HT1080 (cell line): ENCODE data around the gene ELFN1. TPM values are rescaled to one million over a fixed set of nuclear protein-coding genes. Genes with fewer than 3 reads are reported as not detected.

Source experiments
- DNase-seq: peaks from one replicate; pipeline ENCODE4 v3.0.0-alpha.2; 2015; ENCODE audit warnings: low read depth
- total RNA-seq: library from RNA; depleted of rRNA; stranded (reverse); fragments of >200 nt; shearing (Covaris generic); gene quantifications from 2 replicates; pipeline ENCODE4 v1.2.3, GENCODE V29; 2014

Gene ELFN1
- total RNA-seq, 1 experiment from 2014 or later: 11.1 TPM

GRCh38 chr7:1642291-1642731 lies 27.8 kb upstream of the ELFN1 start:
- no peak for DNase-seq

- no peak for DNase-seq
Observed at GRCh38 chr7:1643270-1644092, 26.6 kb upstream of the ELFN1 start.

GRCh38 chr7:1644341-1645070 lies 25.6 kb upstream of the ELFN1 start:
- no peak for DNase-seq

GRCh38 chr7:1645071-1645409 lies 25.0 kb upstream of the ELFN1 start:
- DNase-seq: no peak

- no peak for DNase-seq
Observed at GRCh38 chr7:1645476-1645875, 24.6 kb upstream of the ELFN1 start.

- no peak for DNase-seq
Observed at GRCh38 chr7:1646391-1646790, 23.7 kb upstream of the ELFN1 start.

GRCh38 chr7:1646957-1647891 lies 22.9 kb upstream of the ELFN1 start:
- no peak for DNase-seq

- DNase-seq: no peak
Observed at GRCh38 chr7:1647961-1648672, 22.0 kb upstream of the ELFN1 start.

GRCh38 chr7:1649751-1650326 lies 20.2 kb upstream of the ELFN1 start:
- DNase-seq: no peak

GRCh38 chr7:1650363-1651030 lies 19.6 kb upstream of the ELFN1 start:
- no peak for DNase-seq

GRCh38 chr7:1651031-1651446 lies 19.0 kb upstream of the ELFN1 start:
- DNase-seq: no peak

- DNase-seq: no peak
Observed at GRCh38 chr7:1651891-1652290, 18.2 kb upstream of the ELFN1 start.

GRCh38 chr7:1653500-1653899 lies 16.6 kb upstream of the ELFN1 start:
- DNase-seq: no peak

- DNase-seq: no peak
Observed at GRCh38 chr7:1654111-1654510, 16.0 kb upstream of the ELFN1 start.

- DNase-seq: no peak
Observed at GRCh38 chr7:1654738-1655475, 15.2 kb upstream of the ELFN1 start.

- no peak for DNase-seq
Observed at GRCh38 chr7:1659696-1660095, 10.4 kb upstream of the ELFN1 start.

GRCh38 chr7:1661461-1661860 lies 8.6 kb upstream of the ELFN1 start:
- DNase-seq: no peak

GRCh38 chr7:1662101-1662500 lies 8.0 kb upstream of the ELFN1 start:
- no peak for DNase-seq

- no peak for DNase-seq
Observed at GRCh38 chr7:1662767-1663166, 7.3 kb upstream of the ELFN1 start.
